GM19023 (cell line): ENCODE results near the gene EPS8.
"Not testable (repeated sequence)": the region's sequence is repeated elsewhere in the genome, so short reads cannot be mapped to it uniquely, and the experiment has no call there.

ENCODE experiments used
- ATAC-seq: cut with Tn5 transposase; IDR thresholded peaks from one replicate; pipeline ENCODE4 v1.9.1; 2021; ENCODE audit warnings: mild to moderate bottlenecking, moderate library complexity; ENCODE audit not compliant: unreplicated experiment

The EPS8 gene

GRCh38 chr12:15662303-15662980, 126.7 kb downstream of the EPS8 start:
- ATAC-seq = no peak

GRCh38 chr12:15651371-15651770, 137.8 kb downstream of the EPS8 start:
- ATAC-seq = no peak

GRCh38 chr12:15650399-15651128, 138.6 kb downstream of the EPS8 start:
- ATAC-seq = no peak

GRCh38 chr12:15649347-15649746, 139.8 kb downstream of the EPS8 start:
- no peak for ATAC-seq

GRCh38 chr12:15648558-15648957, 140.6 kb downstream of the EPS8 start:
- no peak for ATAC-seq

GRCh38 chr12:15646581-15646980, 142.6 kb downstream of the EPS8 start:
- no peak for ATAC-seq

GRCh38 chr12:15644700-15645099, 144.5 kb downstream of the EPS8 start:
- no peak for ATAC-seq

GRCh38 chr12:15638231-15638630, 151.0 kb downstream of the EPS8 start:
- no peak for ATAC-seq

- ATAC-seq = no peak
Measured at GRCh38 chr12:15636060-15636890, 152.9 kb downstream of the EPS8 start.

- ATAC-seq = no peak
Measured at GRCh38 chr12:15634010-15634683, 155.0 kb downstream of the EPS8 start.

GRCh38 chr12:15633201-15633600, 156.0 kb downstream of the EPS8 start:
- ATAC-seq = no peak

GRCh38 chr12:15632708-15633107, 156.5 kb downstream of the EPS8 start:
- ATAC-seq = no peak

GRCh38 chr12:15631007-15631715, 158.0 kb downstream of the EPS8 start:
- ATAC-seq = no peak

- no peak for ATAC-seq
Measured at GRCh38 chr12:15629761-15630160, 159.4 kb downstream of the EPS8 start.

- ATAC-seq = peak; percentile 67
Measured at GRCh38 chr12:15629108-15629507, 160.1 kb downstream of the EPS8 start.

GRCh38 chr12:15627995-15628945, 160.9 kb downstream of the EPS8 start:
- no peak for ATAC-seq

- no peak for ATAC-seq
Measured at GRCh38 chr12:15625075-15625474, 164.1 kb downstream of the EPS8 start.

GRCh38 chr12:15620741-15621539, 168.2 kb downstream of the EPS8 start:
- no peak for ATAC-seq

GRCh38 chr12:15616495-15616894, 172.7 kb downstream of the EPS8 start:
- not testable (repeated sequence) for ATAC-seq
